ENCODE data around the gene STAG2.

Gene STAG2

GRCh38 chrX:123971982-123972381 lies 10.5 kb downstream of the STAG2 start:
- FAIRE-seq: no peak

GRCh38 chrX:123973921-123974320 lies 12.4 kb downstream of the STAG2 start:
- DNase-seq (ENCODE audit: extremely low spot score, insufficient read length, low read depth) (no peak), FAIRE-seq (no peak)

More at GRCh38 chrX:123971982-123972381, 10.5 kb downstream of the STAG2 start:
- no peak for DNase-seq (ENCODE audit: extremely low spot score, insufficient read length, low read depth)

- no peak for FAIRE-seq
- no peak for DNase-seq (ENCODE audit: extremely low spot score, insufficient read length, low read depth)
Observed at GRCh38 chrX:123975180-123975579, 13.7 kb downstream of the STAG2 start.

GRCh38 chrX:123976706-123977316 lies 15.3 kb downstream of the STAG2 start:
- FAIRE-seq (peak; percentile 46), DNase-seq (ENCODE audit: extremely low spot score, insufficient read length, low read depth) (no peak)

- DNase-seq (ENCODE audit: extremely low spot score, insufficient read length, low read depth): no peak
- no peak for FAIRE-seq
Observed at GRCh38 chrX:123983240-123983639, 21.7 kb downstream of the STAG2 start.

GRCh38 chrX:123986377-123986776 lies 24.9 kb downstream of the STAG2 start:
- peak; percentile 29 for FAIRE-seq
- DNase-seq (ENCODE audit: extremely low spot score, insufficient read length, low read depth): no peak

GRCh38 chrX:123988423-123989111 lies 27.1 kb downstream of the STAG2 start:
- DNase-seq (ENCODE audit: extremely low spot score, insufficient read length, low read depth): no peak
- FAIRE-seq: no peak

GRCh38 chrX:123989235-123989634 lies 27.7 kb downstream of the STAG2 start:
- DNase-seq (ENCODE audit: extremely low spot score, insufficient read length, low read depth): no peak
- no peak for FAIRE-seq

GRCh38 chrX:123990169-123990568 lies 28.7 kb downstream of the STAG2 start:
- FAIRE-seq (no peak), DNase-seq (ENCODE audit: extremely low spot score, insufficient read length, low read depth) (no peak)

GRCh38 chrX:123990602-123991001 lies 29.1 kb downstream of the STAG2 start:
- DNase-seq (ENCODE audit: extremely low spot score, insufficient read length, low read depth) (no peak), FAIRE-seq (no peak)

- FAIRE-seq (no peak), DNase-seq (ENCODE audit: extremely low spot score, insufficient read length, low read depth) (no peak)
Observed at GRCh38 chrX:123993326-123993725, 31.8 kb downstream of the STAG2 start.

- DNase-seq (ENCODE audit: extremely low spot score, insufficient read length, low read depth): no peak
- no peak for FAIRE-seq
Observed at GRCh38 chrX:123993904-123994635, 32.6 kb downstream of the STAG2 start.

GRCh38 chrX:123994730-123995129 lies 33.2 kb downstream of the STAG2 start:
- DNase-seq (ENCODE audit: extremely low spot score, insufficient read length, low read depth): no peak
- peak; percentile 12 for FAIRE-seq

- peak; percentile 29 for FAIRE-seq
- DNase-seq (ENCODE audit: extremely low spot score, insufficient read length, low read depth): no peak
Observed at GRCh38 chrX:124001581-124001980, 40.1 kb downstream of the STAG2 start.

GRCh38 chrX:124005228-124005627 lies 43.7 kb downstream of the STAG2 start:
- DNase-seq (ENCODE audit: extremely low spot score, insufficient read length, low read depth) (no peak), FAIRE-seq (no peak)

GRCh38 chrX:124010157-124010556 lies 48.7 kb downstream of the STAG2 start:
- FAIRE-seq (peak; percentile 77), DNase-seq (ENCODE audit: extremely low spot score, insufficient read length, low read depth) (no peak)

GRCh38 chrX:124010566-124010965 lies 49.1 kb downstream of the STAG2 start:
- no peak for DNase-seq (ENCODE audit: extremely low spot score, insufficient read length, low read depth)
- no peak for FAIRE-seq

- FAIRE-seq: no peak
Observed at GRCh38 chrX:124015721-124016120, 54.2 kb downstream of the STAG2 start.

GRCh38 chrX:124016825-124017224 lies 55.3 kb downstream of the STAG2 start:
- no peak for DNase-seq (ENCODE audit: extremely low spot score, insufficient read length, low read depth)
- FAIRE-seq: no peak

More at GRCh38 chrX:124015721-124016120, 54.2 kb downstream of the STAG2 start:
- no peak for DNase-seq (ENCODE audit: extremely low spot score, insufficient read length, low read depth)

- DNase-seq (ENCODE audit: extremely low spot score, insufficient read length, low read depth) (no peak), FAIRE-seq (peak; percentile 15)
Observed at GRCh38 chrX:124018023-124018422, 56.5 kb downstream of the STAG2 start.

- DNase-seq (ENCODE audit: extremely low spot score, insufficient read length, low read depth) (no peak), FAIRE-seq (peak; percentile 67)
Observed at GRCh38 chrX:124023838-124024238, 62.3 kb downstream of the STAG2 start.
